ENCODE measurements around the gene POU2AF2. TPM values are rescaled to one million over a fixed set of nuclear protein-coding genes. Genes with fewer than 3 reads are reported as not detected.

Gene POU2AF2
- total and polyA plus RNA-seq, 2 donors from 2014 or later, result not detected

- no peak for TF ChIP-seq CTCF (IDR thresholded peaks at IDR 0.05; ENCODE audit: borderline replicate concordance, extremely low read depth, insufficient read depth)
- intact Hi-C loops (cut with DNase I), result no loop called here
- Histone ChIP-seq H3K4me1 (ENCODE audit: control insufficient read depth in 2 of 3, insufficient read depth in 2 of 3, low read depth in 1 of 3, low read length in 3 of 3) (no peaks in the 10 kb centered on the region), H3K27me3 (ENCODE audit: control insufficient read depth, insufficient read depth, low read length) (no peaks in the 10 kb centered on the region), H3K4me3 (ENCODE audit: low read length in 3 of 3) (no peak overlapping the region), H3K9ac (ENCODE audit: low read length in 3 of 3) (no peak overlapping the region), H3K36me3 (ENCODE audit: control insufficient read depth in 2 of 3, insufficient read depth in 3 of 3, low read length in 3 of 3) (no peaks in the 10 kb centered on the region), H3K9me3 (ENCODE audit: control insufficient read depth in 2 of 3, insufficient read depth in 1 of 3, low read length in 3 of 3) (no peaks in the 10 kb centered on the region), H3K27ac (ENCODE audit: low read depth in 2 of 2, low read length in 2 of 2) (no peak overlapping the region)
- DNase-seq, result no peak
- no peak for FAIRE-seq
Observed at GRCh38 chr11:111272420-111272819, 26.9 kb downstream of the POU2AF2 start.

- Histone ChIP-seq H3K9ac (ENCODE audit: low read length in 3 of 3) (no peak overlapping the region), H3K27ac (ENCODE audit: low read depth in 2 of 2, low read length in 2 of 2) (no peak overlapping the region), H3K4me1 (ENCODE audit: control insufficient read depth in 2 of 3, insufficient read depth in 2 of 3, low read depth in 1 of 3, low read length in 3 of 3) (no peaks in the 10 kb centered on the region), H3K36me3 (ENCODE audit: control insufficient read depth in 2 of 3, insufficient read depth in 3 of 3, low read length in 3 of 3) (no peaks in the 10 kb centered on the region), H3K4me3 (ENCODE audit: low read length in 3 of 3) (no peak overlapping the region), H3K27me3 (ENCODE audit: control insufficient read depth, insufficient read depth, low read length) (no peaks in the 10 kb centered on the region), H3K9me3 (ENCODE audit: control insufficient read depth in 2 of 3, insufficient read depth in 1 of 3, low read length in 3 of 3) (no peaks in the 10 kb centered on the region)
- no peak for FAIRE-seq
- TF ChIP-seq CTCF (IDR thresholded peaks at IDR 0.05; ENCODE audit: borderline replicate concordance, extremely low read depth, insufficient read depth), result no peak
- DNase-seq, result no peak
- intact Hi-C loops (cut with DNase I), result loop anchor here (5.0 kb wide), 1 partner anchor 140 kb away; no protein-coding TSS in a partner anchor
Observed at GRCh38 chr11:111282562-111283075, 37.1 kb downstream of the POU2AF2 start.

GRCh38 chr11:111283945-111284481 lies 38.5 kb downstream of the POU2AF2 start:
- FAIRE-seq (no peak), DNase-seq (peak in 1 of 5 donors; percentile 67)
- no peak for TF ChIP-seq CTCF (IDR thresholded peaks at IDR 0.05; ENCODE audit: borderline replicate concordance, extremely low read depth, insufficient read depth)
- Histone ChIP-seq H3K27me3 (ENCODE audit: control insufficient read depth, insufficient read depth, low read length) (no peaks in the 10 kb centered on the region), H3K9ac (ENCODE audit: low read length in 3 of 3) (no peak overlapping the region), H3K9me3 (ENCODE audit: control insufficient read depth in 2 of 3, insufficient read depth in 1 of 3, low read length in 3 of 3) (no peaks in the 10 kb centered on the region), H3K36me3 (ENCODE audit: control insufficient read depth in 2 of 3, insufficient read depth in 3 of 3, low read length in 3 of 3) (no peaks in the 10 kb centered on the region), H3K4me3 (ENCODE audit: low read length in 3 of 3) (no peak overlapping the region), H3K4me1 (ENCODE audit: control insufficient read depth in 2 of 3, insufficient read depth in 2 of 3, low read depth in 1 of 3, low read length in 3 of 3) (no peaks in the 10 kb centered on the region), H3K27ac (ENCODE audit: low read depth in 2 of 2, low read length in 2 of 2) (no peak overlapping the region)
- intact Hi-C loops (cut with DNase I), result loop anchor here (5.0 kb wide), 1 partner anchor 138 kb away; no protein-coding TSS in a partner anchor
